Esophagus muscularis mucosa (tissue), 4 donors: Measurements from ENCODE around the gene CLASP1.
"Not testable (repeated sequence)": the region's sequence is repeated elsewhere in the genome, so short reads cannot be mapped to it uniquely, and the experiment has no call there.

Experiments
- CTCF ChIP-seq, 3 experiments: fragments of 200-600 bp in 2 of 3; fragments of 450-650 bp in 1 of 3; sonication (generic) in 2 of 3; IDR thresholded peaks; one replicate each; pipeline ENCODE4 v1.5.1; 2017 to 2019; ENCODE audit warnings: antibody characterized with exemption in 3 of 3, mild to moderate bottlenecking in 2 of 3, moderate library complexity in 1 of 3
- EP300 ChIP-seq: sonication (generic); formaldehyde crosslinking; IDR thresholded peaks from one replicate; pipeline ENCODE4 v1.6.1; 2017; ENCODE audit warnings: antibody characterized with exemption
- POLR2A ChIP-seq: fragments of 450-650 bp; IDR thresholded peaks from one replicate; pipeline ENCODE4 v1.6.1; 2017; ENCODE audit warnings: antibody characterized with exemption, moderate library complexity, mild to moderate bottlenecking, low read depth
- POLR2AphosphoS5 ChIP-seq, 2 donors: sonication (generic); formaldehyde crosslinking; IDR thresholded peaks; one replicate each; pipeline ENCODE4 v1.6.1; 2017; ENCODE audit warnings: antibody characterized with exemption in 2 of 2

- TF ChIP-seq POLR2A; CTCF (IDR thresholded peaks at IDR 0.05); POLR2AphosphoS5 (IDR thresholded peaks at IDR 0.05); EP300: not testable (repeated sequence)
These were observed 85.5 kb downstream of the CLASP1 start for GRCh38 chr2:121563754-121564153.
